Spleen (tissue), 11 donors: ENCODE data around the gene ADAMTSL1. TPM values are rescaled to one million over a fixed set of nuclear protein-coding genes. Genes with fewer than 3 reads are reported as not detected.

ENCODE experiments used
- DNase-seq: peaks from one replicate; pipeline ENCODE4 v3.0.0-alpha.2; 2020
- H3K27ac ChIP-seq, 8 donors: fragments of 200-600 bp; sonication (generic) in 7 of 8; 1 replicate in 4 of 8; 2 replicates in 4 of 8; pipeline versions ENCODE4 v1.5.0 to v1.8.0; 2016 to 2021; ENCODE audit warnings: inconsistent platforms in 4 of 8, mild to moderate bottlenecking in 4 of 8, moderate library complexity in 1 of 8
- H3K27me3 ChIP-seq, 7 donors: fragments of 200-600 bp; sonication (generic) in 6 of 7; replicated peaks in 1 of 7; 1 replicate in 4 of 7; 2 replicates in 3 of 7; pipeline versions ENCODE4 v1.5.0 to v1.8.0; 2016 to 2021; ENCODE audit warnings: inconsistent platforms in 3 of 7, mild to moderate bottlenecking in 1 of 7
- H3K36me3 ChIP-seq, 6 donors: fragments of 200-600 bp; sonication (generic) in 5 of 6; 1 replicate in 4 of 6; 2 replicates in 2 of 6; pipeline versions ENCODE4 v1.5.0 to v1.8.0; 2016 to 2021; ENCODE audit warnings: inconsistent platforms in 2 of 6
- H3K4me1 ChIP-seq, 6 donors: fragments of 200-600 bp; sonication (generic) in 5 of 6; 1 replicate in 3 of 6; 2 replicates in 3 of 6; pipeline versions ENCODE4 v1.5.0 to v1.8.0; 2016 to 2021; ENCODE audit warnings: inconsistent platforms in 3 of 6
- H3K4me3 ChIP-seq, 8 donors: fragments of 200-600 bp; sonication (generic) in 7 of 8; 1 replicate in 4 of 8; 2 replicates in 4 of 8; pipeline versions ENCODE4 v1.5.0 to v1.8.0; 2016 to 2021; ENCODE audit warnings: inconsistent platforms in 4 of 8, mild to moderate bottlenecking in 4 of 8, moderate library complexity in 2 of 8
- H3K9me3 ChIP-seq, 8 donors: fragments of 200-600 bp; sonication (generic) in 7 of 8; 1 replicate in 4 of 8; 2 replicates in 4 of 8; pipeline versions ENCODE4 v1.5.0 to v1.8.0; 2016 to 2021; ENCODE audit warnings: inconsistent platforms in 4 of 8
- POLR2A ChIP-seq, 3 donors: fragments of 450-650 bp; IDR thresholded peaks; one replicate each; pipeline ENCODE4 v1.5.1; 2017; ENCODE audit warnings: antibody characterized with exemption in 3 of 3, mild to moderate bottlenecking in 1 of 3
- POLR2AphosphoS5 ChIP-seq, 3 donors: sonication (generic); formaldehyde crosslinking; IDR thresholded peaks; one replicate each; pipeline ENCODE4 v1.5.1; 2017; ENCODE audit warnings: antibody characterized with exemption in 3 of 3
- WGBS, 5 donors: extraction: QIAGEN DNeasy Blood & Tissue Kit in 3 of 5; methylation state at CpG; one replicate each; pipeline versions ENCODE4 v1.1.5 to v1.1.7; 2013 to 2018; 5-methylcytosine and 5-hydroxymethylcytosine counted together
- intact Hi-C: fragments of 100-400 bp; cut with DNase I; formaldehyde crosslinking; loops from one replicate; pipeline ENCODE4 v1.15.0; 2023; ENCODE audit warnings: low total_unique reads
- polyA plus RNA-seq, 3 donors: library from polyadenylated mRNA; stranded (reverse); fragments of 200-250 nt; gene quantifications; one replicate each; pipeline ENCODE4 v1.2.1, GENCODE V29; 2013
- total RNA-seq, 7 donors: library from RNA; depleted of rRNA in 3 of 7; stranded (reverse); fragments of >200 nt in 3 of 7; fragmentation: NEBNext Ultra II Directional in 4 of 7; extraction: Animal tissue kit (Norgen Biotek cat#: 25700) in 4 of 7; gene quantifications; one replicate each; pipeline versions ENCODE4 v1.1.0 to v1.2.1, GENCODE V29; 2016 to 2021
- TF ChIP-seq, protein P1 (sequence below), 11 experiments: fragments of 200-600 bp in 7 of 11; fragments of 450-650 bp in 4 of 11; sonication (generic) in 4 of 11; IDR thresholded peaks in 8 of 11; conservative IDR thresholded peaks in 3 of 11; 1 replicate in 7 of 11; 2 replicates in 4 of 11; pipeline versions ENCODE4 v1.4.0 to v1.8.0; 2016 to 2021; ENCODE audit warnings: antibody characterized with exemption in 11 of 11, inconsistent platforms in 4 of 11, mild to moderate bottlenecking in 1 of 11
- donor health status: healthy with polysubstance abuse.
- donor health status: DM: no; HTN: no; CAD: no; lungs with moderate emphysema.
- donor health status: DM: no; HTN: no; CAD: no.
- donor health status: Bipolar disorder and iron deficiency.
- donor health status: healthy.
- donor health status: DM: no; HTN: no; CAD: no.
- donor health status: DM: yes; HTN: yes; CAD: no.

ADAMTSL1 gene
- total and polyA plus RNA-seq, 10 donors = 0.35 to 5.3 (median 2.2) TPM

DNA sequence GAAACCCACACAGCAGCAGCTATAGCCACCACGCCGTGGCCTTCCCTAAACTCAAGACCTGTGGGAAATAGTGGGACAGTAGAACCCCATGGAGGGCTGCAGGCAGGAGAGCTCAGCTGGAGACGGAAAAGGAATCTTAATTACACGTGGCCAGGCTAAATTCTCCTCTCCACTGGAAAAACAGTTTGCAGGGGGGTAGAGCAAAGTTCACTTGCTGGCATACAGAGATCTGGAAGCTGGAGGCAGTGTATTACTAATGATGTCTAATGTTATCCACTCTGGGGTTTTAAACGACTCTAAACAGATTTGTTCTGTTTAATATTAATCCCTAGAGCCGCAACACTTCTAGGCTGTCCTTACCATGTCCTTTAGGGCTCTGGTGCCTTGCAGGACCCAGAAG lies 302.0 kb downstream of the ADAMTSL1 start:
- Histone ChIP-seq H3K36me3 (no peaks in the 10 kb centered on the region), H3K27me3 (no peaks in the 10 kb centered on the region), H3K27ac (no peak overlapping the region), H3K4me3 (no peak overlapping the region), H3K9me3 (no peaks in the 10 kb centered on the region), H3K4me1 (no peaks in the 10 kb centered on the region)
- DNase-seq = no peak
- 75 to 91% (median 87%) methylated on average over 6 of the region's 6 CpGs for WGBS, 5 donors
- TF ChIP-seq, protein P1, sequence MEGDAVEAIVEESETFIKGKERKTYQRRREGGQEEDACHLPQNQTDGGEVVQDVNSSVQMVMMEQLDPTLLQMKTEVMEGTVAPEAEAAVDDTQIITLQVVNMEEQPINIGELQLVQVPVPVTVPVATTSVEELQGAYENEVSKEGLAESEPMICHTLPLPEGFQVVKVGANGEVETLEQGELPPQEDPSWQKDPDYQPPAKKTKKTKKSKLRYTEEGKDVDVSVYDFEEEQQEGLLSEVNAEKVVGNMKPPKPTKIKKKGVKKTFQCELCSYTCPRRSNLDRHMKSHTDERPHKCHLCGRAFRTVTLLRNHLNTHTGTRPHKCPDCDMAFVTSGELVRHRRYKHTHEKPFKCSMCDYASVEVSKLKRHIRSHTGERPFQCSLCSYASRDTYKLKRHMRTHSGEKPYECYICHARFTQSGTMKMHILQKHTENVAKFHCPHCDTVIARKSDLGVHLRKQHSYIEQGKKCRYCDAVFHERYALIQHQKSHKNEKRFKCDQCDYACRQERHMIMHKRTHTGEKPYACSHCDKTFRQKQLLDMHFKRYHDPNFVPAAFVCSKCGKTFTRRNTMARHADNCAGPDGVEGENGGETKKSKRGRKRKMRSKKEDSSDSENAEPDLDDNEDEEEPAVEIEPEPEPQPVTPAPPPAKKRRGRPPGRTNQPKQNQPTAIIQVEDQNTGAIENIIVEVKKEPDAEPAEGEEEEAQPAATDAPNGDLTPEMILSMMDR (IDR thresholded peaks at IDR 0.05 in 8 of 11, conservative IDR thresholded peaks at IDR 0.05 in 3 of 11) = no peak
- no peak for TF ChIP-seq POLR2AphosphoS5 (IDR thresholded peaks at IDR 0.05)
- intact Hi-C loops = no loop called here

DNA sequence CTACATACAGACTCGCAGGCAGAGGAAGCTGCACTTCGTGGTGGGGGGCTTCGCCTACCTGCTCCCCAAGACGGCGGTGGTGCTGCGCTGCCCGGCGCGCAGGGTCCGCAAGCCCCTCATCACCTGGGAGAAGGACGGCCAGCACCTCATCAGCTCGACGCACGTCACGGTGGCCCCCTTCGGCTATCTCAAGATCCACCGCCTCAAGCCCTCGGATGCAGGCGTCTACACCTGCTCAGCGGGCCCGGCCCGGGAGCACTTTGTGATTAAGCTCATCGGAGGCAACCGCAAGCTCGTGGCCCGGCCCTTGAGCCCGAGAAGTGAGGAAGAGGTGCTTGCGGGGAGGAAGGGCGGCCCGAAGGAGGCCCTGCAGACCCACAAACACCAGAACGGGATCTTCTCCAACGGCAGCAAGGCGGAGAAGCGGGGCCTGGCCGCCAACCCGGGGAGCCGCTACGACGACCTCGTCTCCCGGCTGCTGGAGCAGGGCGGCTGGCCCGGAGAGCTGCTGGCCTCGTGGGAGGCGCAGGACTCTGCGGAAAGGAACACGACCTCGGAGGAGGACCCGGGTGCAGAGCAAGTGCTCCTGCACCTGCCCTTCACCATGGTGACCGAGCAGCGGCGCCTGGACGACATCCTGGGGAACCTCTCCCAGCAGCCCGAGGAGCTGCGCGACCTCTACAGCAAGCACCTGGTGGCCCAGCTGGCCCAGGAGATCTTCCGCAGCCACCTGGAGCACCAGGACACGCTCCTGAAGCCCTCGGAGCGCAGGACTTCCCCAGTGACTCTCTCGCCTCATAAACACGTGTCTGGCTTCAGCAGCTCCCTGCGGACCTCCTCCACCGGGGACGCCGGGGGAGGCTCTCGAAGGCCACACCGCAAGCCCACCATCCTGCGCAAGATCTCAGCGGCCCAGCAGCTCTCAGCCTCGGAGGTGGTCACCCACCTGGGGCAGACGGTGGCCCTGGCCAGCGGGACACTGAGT lies 303.2 kb downstream of the ADAMTSL1 start:
- H3K36me3 ChIP-seq = no peaks in the 10 kb centered on the region
- TF ChIP-seq, protein P1 (IDR thresholded peaks at IDR 0.05 in 8 of 11, conservative IDR thresholded peaks at IDR 0.05 in 3 of 11) = no peak
- TF ChIP-seq POLR2AphosphoS5 (IDR thresholded peaks at IDR 0.05) (no peak), POLR2A (IDR thresholded peaks at IDR 0.05) (no peak)
- H3K4me3 ChIP-seq = no peak overlapping the region
- H3K27ac ChIP-seq = no peak overlapping the region
- intact Hi-C loops = no loop called here
- H3K9me3 ChIP-seq = no peaks in the 10 kb centered on the region
- no peak for DNase-seq
- 94 to 97% (median 96%) methylated on average over 64 to 73 of the region's 73 CpGs for WGBS, 5 donors
- peaks cover 0 to 6% (median 0%) of the 10 kb centered on the region in 7 donors for H3K27me3 ChIP-seq
- no peaks in the 10 kb centered on the region for H3K4me1 ChIP-seq

DNA sequence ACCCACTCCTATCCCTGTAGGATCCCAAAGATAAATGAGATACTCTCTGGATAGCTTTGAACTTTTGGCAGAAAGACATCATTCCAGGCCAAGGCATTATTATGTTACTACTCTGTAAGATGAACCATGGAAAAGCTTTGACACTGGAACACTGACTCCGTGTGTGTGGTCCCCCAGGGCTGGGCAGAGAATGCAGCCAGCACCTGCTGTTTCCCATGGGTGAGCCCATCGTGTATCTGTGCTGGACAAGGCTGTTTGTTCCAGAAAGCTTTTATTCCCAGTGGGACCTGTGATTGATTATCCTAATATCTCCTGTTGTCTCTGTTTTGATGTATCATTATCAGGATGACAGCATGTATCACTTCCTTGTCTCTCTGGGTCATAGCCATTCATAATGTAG lies 304.2 kb downstream of the ADAMTSL1 start:
- no peaks in the 10 kb centered on the region for H3K9me3 ChIP-seq
- TF ChIP-seq POLR2AphosphoS5 (IDR thresholded peaks at IDR 0.05) = no peak
- TF ChIP-seq POLR2A (IDR thresholded peaks at IDR 0.05) = no peak
- TF ChIP-seq, protein P1 (IDR thresholded peaks at IDR 0.05 in 8 of 11, conservative IDR thresholded peaks at IDR 0.05 in 3 of 11) = no peak
- intact Hi-C loops = no loop called here
- H3K27me3 ChIP-seq = peaks cover 0 to 6% (median 0%) of the 10 kb centered on the region in 7 donors
- no peak overlapping the region for H3K4me3 ChIP-seq
- 59 to 89% (median 78%) methylated on average over 2 of the region's 2 CpGs for WGBS, 5 donors
- H3K36me3 ChIP-seq = no peaks in the 10 kb centered on the region
- no peak for DNase-seq
- no peaks in the 10 kb centered on the region for H3K4me1 ChIP-seq
- H3K27ac ChIP-seq = no peak overlapping the region

DNA sequence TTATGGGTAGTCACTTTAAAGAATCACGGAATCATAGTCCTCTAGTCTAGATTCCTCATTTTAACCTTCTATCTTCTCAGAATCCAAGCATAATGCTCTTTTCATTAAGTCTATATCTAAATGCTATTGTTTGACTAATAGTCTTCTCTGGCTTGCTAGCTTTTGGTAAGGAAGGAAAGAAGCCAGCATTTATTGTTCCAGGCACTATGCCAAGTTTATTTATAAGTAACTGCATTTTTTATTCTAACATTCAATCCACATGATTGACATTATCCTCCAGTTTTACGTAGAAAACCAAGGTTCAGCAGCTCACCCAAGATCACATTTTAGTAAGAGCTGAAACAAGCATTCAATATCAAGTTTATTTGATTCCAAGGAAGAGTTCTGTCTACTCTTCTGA lies 304.9 kb downstream of the ADAMTSL1 start:
- H3K36me3 ChIP-seq = no peaks in the 10 kb centered on the region
- 51 to 78% (median 67%) methylated on average over 2 of the region's 2 CpGs for WGBS, 5 donors
- no peak overlapping the region for H3K27ac ChIP-seq
- TF ChIP-seq, protein P1 (IDR thresholded peaks at IDR 0.05 in 8 of 11, conservative IDR thresholded peaks at IDR 0.05 in 3 of 11) = no peak
- TF ChIP-seq POLR2AphosphoS5 (IDR thresholded peaks at IDR 0.05) = no peak
- no peak for TF ChIP-seq POLR2A (IDR thresholded peaks at IDR 0.05)
- DNase-seq = no peak
- H3K9me3 ChIP-seq = no peaks in the 10 kb centered on the region
- intact Hi-C loops = no loop called here
- H3K27me3 ChIP-seq = peaks cover 0 to 6% (median 0%) of the 10 kb centered on the region in 7 donors
- no peak overlapping the region for H3K4me3 ChIP-seq
- H3K4me1 ChIP-seq = no peaks in the 10 kb centered on the region
